ENCODE data around the gene MYO5C.

DNA sequence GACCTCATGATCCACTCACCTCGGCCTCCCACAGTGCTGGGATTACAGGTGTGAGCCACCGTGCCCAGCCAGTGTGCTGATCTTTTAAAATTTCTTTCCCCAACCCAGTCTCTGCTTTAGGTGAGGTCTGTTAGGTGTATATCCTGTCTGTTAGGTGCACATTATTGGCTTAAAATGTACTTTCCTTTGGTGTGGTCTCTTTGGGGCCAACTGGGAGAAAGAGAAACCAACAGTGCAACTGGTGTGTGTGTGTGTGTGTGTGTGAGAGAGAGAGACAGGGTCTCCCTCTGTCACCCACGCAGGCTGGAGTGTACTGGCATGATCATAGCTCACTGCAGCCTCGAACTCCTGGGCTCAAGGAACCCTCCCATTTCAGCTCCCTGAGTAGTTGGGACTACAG lies 54.1 kb downstream of the MYO5C start:
- TF ChIP-seq, protein P1, sequence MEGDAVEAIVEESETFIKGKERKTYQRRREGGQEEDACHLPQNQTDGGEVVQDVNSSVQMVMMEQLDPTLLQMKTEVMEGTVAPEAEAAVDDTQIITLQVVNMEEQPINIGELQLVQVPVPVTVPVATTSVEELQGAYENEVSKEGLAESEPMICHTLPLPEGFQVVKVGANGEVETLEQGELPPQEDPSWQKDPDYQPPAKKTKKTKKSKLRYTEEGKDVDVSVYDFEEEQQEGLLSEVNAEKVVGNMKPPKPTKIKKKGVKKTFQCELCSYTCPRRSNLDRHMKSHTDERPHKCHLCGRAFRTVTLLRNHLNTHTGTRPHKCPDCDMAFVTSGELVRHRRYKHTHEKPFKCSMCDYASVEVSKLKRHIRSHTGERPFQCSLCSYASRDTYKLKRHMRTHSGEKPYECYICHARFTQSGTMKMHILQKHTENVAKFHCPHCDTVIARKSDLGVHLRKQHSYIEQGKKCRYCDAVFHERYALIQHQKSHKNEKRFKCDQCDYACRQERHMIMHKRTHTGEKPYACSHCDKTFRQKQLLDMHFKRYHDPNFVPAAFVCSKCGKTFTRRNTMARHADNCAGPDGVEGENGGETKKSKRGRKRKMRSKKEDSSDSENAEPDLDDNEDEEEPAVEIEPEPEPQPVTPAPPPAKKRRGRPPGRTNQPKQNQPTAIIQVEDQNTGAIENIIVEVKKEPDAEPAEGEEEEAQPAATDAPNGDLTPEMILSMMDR (conservative IDR thresholded peaks at IDR 0.05; ENCODE audit: low read depth, low read length) = no peak
- no peak for TF ChIP-seq EZH2 (IDR thresholded peaks at IDR 0.05; ENCODE audit: borderline replicate concordance, low read depth, low read length, poor library complexity, severe bottlenecking)

All from A673 (cell line).